NCI-H1048 (cell line): ENCODE measurements around the gene ANAPC5.
"Not testable (repeated sequence)": the region's sequence is repeated elsewhere in the genome, so short reads cannot be mapped to it uniquely, and the experiment has no call there.

Source experiments
- DNase-seq: peaks from one replicate; lab custom pipeline; 2025; lab: John Stamatoyannopoulos, UW

ANAPC5 gene

DNA sequence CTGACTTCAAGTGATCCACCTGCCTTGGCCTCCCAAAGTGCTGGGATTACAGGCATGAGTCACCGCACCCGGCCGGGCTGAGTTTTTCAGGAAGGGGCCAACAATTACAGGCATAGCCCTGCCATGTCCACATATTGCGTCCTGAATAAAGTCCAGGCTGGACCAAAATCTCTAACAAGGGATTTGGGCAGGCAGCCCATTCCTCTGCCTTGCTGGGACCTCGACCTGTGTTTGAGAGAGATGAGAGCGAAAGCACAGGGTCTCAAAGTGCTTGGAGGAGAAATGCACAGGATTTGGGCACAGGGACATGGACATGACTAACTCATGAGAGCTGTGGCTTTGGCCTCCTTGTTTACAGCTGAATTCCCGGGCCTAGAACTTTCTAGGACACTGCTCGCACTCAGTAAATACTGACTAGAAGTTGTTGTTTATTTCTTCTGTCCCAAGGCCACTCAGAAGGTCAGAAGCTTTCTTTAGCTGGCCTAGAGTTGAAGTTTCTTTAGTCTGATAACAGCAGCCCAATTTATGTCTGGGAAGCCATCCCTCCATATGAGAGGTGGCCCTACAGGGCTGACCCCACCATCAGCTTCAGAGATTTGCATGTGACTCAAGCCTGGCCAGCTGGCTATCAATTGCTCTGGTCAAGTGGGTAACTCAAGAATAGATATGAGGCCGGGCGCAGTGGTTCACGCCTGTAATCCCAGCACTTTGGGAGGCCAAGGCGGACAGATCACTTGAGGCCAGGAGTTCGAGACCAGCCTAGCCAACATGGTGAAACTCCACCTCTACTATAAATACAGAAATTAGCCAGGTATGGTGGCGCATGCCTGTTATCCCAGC lies 67.4 kb downstream of the ANAPC5 start:
- DNase-seq: no peak

DNA sequence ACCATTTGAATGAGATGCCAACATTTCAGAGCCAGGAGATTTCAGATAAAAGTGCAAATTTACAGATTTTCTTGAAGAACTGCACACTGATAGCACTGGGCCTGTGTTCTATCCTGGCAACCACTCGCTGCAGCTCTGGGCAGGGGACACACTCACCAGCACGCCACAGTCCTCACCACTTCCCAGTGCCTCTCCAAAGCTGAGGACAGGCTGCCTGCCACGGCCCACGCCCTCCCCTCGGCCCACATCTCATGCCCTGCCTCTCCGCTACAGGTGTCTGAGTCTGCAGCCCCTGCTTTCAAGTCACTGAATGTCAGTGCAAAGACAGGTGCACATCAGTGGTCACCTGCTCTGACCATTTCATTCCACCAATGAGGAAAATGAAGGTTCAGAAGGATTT lies 68.4 kb downstream of the ANAPC5 start:
- no peak for DNase-seq

DNA sequence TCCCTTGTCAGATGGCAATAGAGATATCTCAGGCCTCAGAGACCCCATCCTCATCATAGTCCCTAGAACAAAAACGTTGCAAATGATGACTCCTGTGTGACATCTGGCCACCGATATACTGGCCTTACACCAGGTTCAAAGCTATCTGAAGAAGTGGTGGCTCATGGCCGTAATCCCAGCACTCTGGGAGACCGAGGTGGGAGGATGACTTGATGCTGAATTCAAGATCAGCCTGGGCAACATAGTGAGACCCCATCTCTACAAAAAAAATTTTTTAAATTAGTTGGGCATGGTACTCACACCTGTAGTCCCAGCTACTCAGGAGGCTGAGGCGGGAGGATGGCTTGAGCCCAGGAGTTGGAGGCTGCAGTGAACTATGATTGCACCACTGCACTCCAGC lies 68.8 kb downstream of the ANAPC5 start:
- no peak for DNase-seq

DNA sequence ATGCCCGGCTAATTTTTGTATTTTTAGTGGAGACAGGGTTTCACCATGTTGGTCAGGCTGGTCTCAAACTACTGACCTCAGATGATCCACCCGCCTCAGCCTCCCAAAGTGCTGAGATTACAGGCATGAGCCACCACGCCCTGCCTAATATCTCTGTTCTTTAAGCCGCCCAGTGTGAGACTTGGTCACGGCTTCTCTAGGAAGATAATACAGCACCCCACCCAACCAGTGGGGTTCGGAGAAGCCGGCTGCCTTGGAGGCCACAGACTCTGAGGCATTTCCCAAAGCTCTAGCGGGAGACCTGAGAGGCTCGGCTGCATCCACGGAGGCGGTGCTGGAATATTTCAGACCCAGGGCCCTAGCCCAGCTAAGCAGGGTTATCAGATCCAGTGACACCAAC lies 69.3 kb downstream of the ANAPC5 start:
- DNase-seq: not testable (repeated sequence)

- no peak for DNase-seq
These were observed 70.0 kb downstream of the ANAPC5 start for GRCh38 chr12:121282072-121282742.

DNA sequence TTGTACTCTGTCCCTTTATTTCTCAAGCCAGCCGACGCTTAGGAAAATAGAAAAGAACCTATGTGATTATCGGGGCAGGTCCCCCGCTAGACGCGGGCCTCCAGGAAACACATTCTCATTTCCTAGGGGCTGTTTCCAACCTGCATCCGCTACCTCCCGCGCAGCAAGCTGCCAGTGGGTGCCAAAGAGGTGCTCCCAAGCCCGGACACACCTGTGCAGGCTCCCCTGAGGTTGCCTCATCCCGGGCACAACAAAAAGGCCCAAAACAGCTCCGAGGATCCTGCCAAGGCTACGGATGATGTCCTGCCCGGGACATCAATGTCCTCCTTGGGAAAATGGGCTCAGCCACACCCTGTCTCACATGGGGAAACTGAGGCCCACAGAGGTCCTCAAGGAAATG lies 71.1 kb downstream of the ANAPC5 start:
- not testable (repeated sequence) for DNase-seq

DNA sequence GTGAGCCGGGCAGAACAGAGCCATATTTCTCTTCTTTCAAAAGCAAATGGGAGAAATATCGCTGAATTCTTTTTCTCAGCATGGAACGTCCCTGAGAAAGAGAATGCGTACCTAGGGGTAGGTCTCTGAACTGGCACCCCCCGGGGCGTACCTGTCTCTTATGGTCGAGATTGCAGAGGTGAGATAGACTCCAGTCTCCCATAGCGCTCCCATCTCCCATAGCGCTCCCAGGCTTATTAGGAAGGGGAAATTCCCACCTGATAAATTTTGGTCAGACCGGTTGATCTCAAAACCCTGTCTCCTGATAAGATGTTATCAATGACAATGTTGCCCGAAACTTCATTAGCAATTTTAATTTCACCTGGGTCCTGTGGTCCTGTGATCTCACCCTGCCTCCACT lies 71.7 kb downstream of the ANAPC5 start:
- DNase-seq: not testable (repeated sequence)

- no peak for DNase-seq
These were observed 72.7 kb downstream of the ANAPC5 start for GRCh38 chr12:121279507-121279915.

- no peak for DNase-seq
These were observed 73.2 kb downstream of the ANAPC5 start for GRCh38 chr12:121279071-121279375.

DNA sequence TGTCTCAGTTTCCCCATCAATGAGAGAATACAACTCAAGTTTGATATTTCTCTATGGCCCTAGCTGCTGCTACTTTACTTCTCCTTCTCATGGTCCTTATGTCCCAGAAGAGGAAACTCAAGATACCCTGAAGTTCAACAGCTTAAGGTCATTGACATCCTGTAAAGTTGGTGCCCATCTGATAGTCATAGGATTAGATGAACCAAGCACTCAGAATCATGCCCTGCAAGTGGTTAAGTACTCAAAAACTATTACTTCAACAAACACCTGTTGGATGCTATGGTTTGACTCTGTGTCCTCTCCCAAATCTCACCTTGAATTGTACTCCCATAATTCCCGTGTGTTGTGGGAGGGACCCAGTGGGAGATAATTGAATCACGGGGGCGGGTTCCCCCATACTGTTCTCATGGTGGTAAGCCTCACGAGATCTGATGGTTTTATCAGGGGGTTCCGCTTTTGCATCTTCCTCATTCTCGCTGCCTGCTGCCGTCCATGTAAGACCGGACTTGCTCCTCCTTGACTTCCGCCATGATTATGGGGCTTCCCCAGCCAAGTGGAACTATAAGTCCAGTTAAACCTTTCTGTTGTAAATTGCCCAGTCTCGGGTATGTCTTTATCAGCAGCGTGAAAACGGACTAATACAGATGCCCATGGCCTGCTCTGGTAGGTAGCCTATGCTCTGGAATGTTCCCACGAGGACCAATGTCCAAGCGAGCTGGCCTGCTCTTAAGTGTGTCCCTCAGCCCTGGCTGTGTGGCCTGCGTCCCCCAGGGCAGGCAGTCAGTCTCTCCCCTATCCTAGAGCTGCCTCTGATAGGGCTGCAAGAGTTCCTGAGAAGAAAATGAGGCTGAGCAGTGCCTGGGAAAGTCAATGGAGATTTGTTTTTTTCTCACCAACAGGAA lies 73.8 kb downstream of the ANAPC5 start:
- DNase-seq: no peak

DNA sequence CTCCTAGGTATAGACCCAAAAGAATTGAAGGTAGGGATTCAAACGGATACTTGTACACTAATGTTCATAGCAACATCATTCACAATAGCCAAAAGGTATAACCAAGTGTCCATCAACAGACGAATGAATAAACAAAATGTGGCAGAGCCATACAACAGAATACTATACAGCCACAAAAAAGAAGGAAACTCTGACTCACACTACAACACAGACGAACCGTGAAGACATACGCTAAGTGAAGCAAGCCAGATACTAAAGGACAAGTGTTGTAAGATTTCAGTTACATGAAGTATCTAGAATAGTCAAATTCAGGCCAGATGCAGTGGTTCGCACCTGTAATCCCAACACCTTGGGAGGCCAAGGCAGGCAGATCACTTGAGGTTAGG lies 74.8 kb downstream of the ANAPC5 start:
- DNase-seq: no peak

DNA sequence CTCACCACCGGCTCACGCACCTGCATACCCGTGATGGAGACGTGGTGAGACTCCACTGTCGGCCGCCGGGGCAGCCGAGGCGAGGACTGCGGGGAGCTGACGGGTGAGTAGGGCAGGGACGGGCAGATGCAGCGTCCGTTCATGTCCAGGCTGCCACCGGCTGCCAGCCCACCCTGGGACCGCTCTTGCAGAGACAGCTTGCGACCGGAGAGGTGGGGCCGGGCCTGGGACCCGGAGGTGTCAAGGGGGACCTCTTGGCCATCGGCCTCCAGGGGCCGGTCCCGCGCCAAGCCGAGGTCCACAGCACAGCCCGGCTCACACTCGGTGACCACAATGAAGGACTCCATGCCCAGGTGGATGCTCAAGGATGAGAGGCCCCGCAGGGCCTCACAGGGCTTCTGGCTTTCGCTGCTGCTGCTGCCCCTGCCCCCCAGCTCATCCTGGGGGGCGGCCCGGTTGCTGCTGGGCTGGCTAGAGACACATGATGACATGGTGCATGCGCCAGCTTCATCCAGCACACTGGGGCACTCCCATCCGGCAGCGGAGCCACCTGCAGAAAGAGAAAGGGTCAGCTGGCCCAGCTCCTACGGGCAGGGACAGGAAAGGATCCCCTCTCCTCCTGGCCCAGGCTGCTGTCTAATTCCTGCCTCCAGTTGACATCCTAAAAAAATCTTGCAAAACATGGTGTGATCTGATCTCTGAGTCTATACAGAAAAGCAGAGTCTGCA lies 78.0 kb downstream of the ANAPC5 start:
- no peak for DNase-seq

GRCh38 chr12:121273364-121273896 lies 78.8 kb downstream of the ANAPC5 start:
- no peak for DNase-seq

DNA sequence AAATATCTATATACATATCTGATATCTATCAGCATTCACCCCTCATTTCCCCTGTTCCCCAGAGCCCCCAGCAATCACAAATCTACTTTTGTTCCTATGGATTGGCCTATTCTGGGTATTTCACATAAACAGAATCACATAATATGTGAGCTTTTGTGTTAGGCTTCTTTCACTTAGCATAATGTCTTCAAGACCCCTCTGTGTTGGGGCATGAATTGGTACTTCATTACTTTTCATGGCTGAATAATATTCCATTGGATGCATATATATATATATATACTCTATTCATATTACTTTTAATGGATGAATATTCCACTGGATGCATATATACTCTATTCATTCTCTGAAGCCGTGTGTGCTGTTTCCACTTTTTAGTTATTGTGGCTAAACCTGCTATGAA lies 84.4 kb downstream of the ANAPC5 start:
- DNase-seq: no peak

DNA sequence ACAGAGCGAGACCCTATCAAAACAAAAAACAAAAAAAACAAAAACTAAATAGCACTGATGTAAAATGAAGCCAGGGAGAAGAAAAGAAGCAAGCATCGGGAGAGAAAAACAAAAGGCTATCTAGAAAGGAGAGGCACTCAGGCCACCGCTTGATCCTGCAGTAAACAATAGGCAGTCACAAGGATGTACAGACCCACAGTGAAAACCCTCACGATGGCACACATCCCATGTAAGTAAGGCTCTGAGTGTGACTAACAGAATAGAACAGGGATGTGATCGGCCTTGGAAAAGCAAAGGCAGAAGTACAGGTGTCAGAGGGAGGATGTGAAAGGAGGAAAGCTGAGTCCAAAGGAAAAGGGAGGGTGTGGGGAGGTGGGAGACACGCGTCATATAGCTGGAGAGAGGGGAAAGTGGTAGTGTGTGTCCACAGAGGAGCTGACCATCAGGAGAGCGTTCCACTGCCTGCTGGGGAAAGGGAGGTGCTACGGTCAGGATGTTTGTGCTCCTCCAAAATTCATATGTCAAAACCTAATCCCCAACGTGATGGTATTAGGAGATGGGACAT lies 87.2 kb downstream of the ANAPC5 start:
- DNase-seq: no peak

GRCh38 chr12:121264135-121264534 lies 88.1 kb downstream of the ANAPC5 start:
- no peak for DNase-seq

DNA sequence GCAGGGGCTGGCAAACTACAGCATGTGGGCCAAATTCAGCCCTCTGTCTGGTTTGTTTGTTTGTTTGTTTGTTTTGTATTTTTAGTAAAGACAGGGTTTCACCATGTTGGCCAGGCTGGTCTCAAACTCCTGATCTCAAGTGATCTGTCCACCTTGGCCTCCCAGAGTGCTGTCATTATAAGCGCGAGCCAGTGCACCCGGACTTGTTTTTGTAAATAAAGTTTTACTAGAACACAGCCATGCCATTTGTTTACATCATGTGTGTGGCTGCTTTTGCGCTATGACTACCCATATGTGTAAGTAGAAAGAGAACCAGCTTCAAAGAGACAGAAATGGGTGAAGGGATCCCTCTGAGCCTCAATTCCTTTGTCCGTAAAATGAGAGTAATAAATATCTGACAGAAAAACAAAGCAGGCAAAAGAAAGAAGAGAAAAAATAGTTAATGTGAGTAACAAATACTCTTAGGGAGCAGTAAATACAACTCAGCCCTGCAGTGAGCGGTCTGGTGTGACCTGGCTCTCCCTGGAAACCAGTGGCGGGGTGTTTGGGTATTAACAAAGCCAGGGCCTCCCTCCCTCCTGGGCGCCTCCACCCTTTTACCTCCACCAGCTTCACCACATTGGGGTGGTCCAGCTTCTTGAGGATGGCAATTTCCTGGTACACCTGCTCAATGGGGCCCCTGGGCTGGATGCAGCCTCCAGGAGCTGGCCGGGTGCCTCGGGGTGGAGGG lies 88.8 kb downstream of the ANAPC5 start:
- DNase-seq: no peak

GRCh38 chr12:121261398-121261797 lies 90.8 kb downstream of the ANAPC5 start:
- no peak for DNase-seq

DNA sequence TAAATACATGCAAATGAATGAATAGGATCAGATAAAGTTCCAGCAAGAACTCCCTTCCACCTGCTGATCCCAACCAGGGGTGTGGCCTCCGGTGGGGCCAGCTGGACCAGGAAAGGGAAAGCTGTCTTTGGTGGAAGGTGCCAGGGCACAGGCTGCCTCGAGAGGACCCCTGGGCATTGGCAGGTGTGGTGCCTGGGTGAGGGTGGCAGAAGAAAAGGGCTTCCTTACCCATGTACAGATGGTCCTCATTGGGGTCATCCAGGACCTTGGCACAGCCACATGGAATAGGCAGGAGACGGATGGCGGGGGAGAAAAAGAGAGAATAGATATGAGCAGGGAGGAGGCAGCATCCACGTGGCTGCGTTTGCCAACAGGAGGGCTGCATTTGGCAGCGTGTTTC lies 92.1 kb downstream of the ANAPC5 start:
- DNase-seq: no peak

DNA sequence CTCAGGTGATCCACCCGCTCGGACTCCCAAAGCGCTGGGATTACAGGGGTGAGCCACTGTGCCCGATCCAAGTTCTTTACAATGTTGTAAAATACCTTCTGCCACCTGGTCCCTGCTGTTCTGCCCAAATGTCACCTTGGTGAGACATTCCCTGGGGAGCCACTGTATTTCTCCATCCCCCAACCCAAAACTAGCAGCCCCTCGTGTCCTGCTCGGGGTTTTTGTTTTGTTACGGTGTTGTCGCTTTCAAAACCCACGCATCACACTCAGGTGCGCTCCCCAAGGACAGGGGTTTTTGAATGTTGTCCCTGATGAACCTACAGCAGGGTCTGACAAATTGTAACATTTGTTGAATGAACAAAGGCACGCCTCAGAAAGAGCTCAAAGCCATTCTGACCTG lies 93.1 kb downstream of the ANAPC5 start:
- DNase-seq: no peak
